H1 (cell line): ENCODE data around the gene CXCL16. TPM values are rescaled to one million over a fixed set of nuclear protein-coding genes. Genes with fewer than 3 reads are reported as not detected.

Experiments
- CTCF ChIA-PET: fragments of 300-600 bp; sonication (Branson Sonifier 250); formaldehyde crosslinking; loops from one replicate; lab custom pipeline; 2021; ENCODE audit not compliant: partially characterized antibody; lab: Charles Lee
- POLR2A ChIA-PET: fragments of 300-600 bp; sonication (Branson Sonifier 250); formaldehyde crosslinking; loops from one replicate; lab custom pipeline; 2021; ENCODE audit warnings: inconsistent platforms; ENCODE audit not compliant: partially characterized antibody; lab: Charles Lee
- DNase-seq, 2 experiments: peaks; one replicate each; pipeline versions ENCODE4 v3.0.0 to v3.0.0-alpha.2; 2010 to 2022; ENCODE audit warnings: low spot score in 2 of 2, low read depth in 1 of 2, mixed read lengths in 1 of 2
- FAIRE-seq: peaks from 2 replicates; lab custom pipeline; 2011; peaks lifted over from hg19 to GRCh38; lab: Jason Lieb, UNC
- H2AFZ ChIP-seq: 2 replicates; pipeline ENCODE4 v1.8.1; 2012; ENCODE audit warnings: low read length, inconsistent platforms
- H2AK5ac ChIP-seq: 2 replicates; pipeline ENCODE4 v1.6.1; 2013; ENCODE audit warnings: low read depth, low read length
- H2BK120ac ChIP-seq: replicated peaks from 2 replicates; pipeline ENCODE3; 2013; ENCODE audit warnings: low read depth, low read length, inconsistent platforms
- H2BK12ac ChIP-seq: 2 replicates; pipeline ENCODE4 v1.6.1; 2013; ENCODE audit warnings: low read depth, low read length
- H2BK15ac ChIP-seq: 2 replicates; pipeline ENCODE4 v1.6.1; 2013; ENCODE audit warnings: low read length
- H2BK20ac ChIP-seq: 2 replicates; pipeline ENCODE4 v1.6.1; 2013; ENCODE audit warnings: low read length
- H2BK5ac ChIP-seq: 2 replicates; pipeline ENCODE4 v1.6.1; 2013; ENCODE audit warnings: low read depth, low read length
- H3K14ac ChIP-seq: 2 replicates; pipeline ENCODE4 v1.6.1; 2013; ENCODE audit warnings: inconsistent platforms; ENCODE audit not compliant: insufficient read length
- H3K18ac ChIP-seq: 2 replicates; pipeline ENCODE4 v1.6.1; 2013; ENCODE audit warnings: low read length; ENCODE audit errors: extremely low read depth
- H3K23ac ChIP-seq: 2 replicates; pipeline ENCODE4 v1.6.1; 2013; ENCODE audit warnings: inconsistent platforms; ENCODE audit not compliant: insufficient read length
- H3K23me2 ChIP-seq: 2 replicates; pipeline ENCODE4 v1.6.1; 2013; ENCODE audit warnings: low read depth, low read length
- H3K27ac ChIP-seq: 2 replicates; pipeline ENCODE4 v1.6.1; 2011; ENCODE audit warnings: low read depth, low read length, inconsistent platforms
- H3K27me3 ChIP-seq, 4 experiments: replicated peaks in 1 of 4; 1 replicate in 1 of 4; 2 replicates in 3 of 4; pipeline versions ENCODE4 v1.6.1 to v1.8.1; 2011 to 2013; ENCODE audit warnings: low read length in 3 of 4, mild to moderate bottlenecking in 3 of 4, inconsistent platforms in 2 of 4, mixed read lengths in 2 of 4, moderate library complexity in 1 of 4; ENCODE audit not compliant: control insufficient read depth in 3 of 4, insufficient read depth in 3 of 4; ENCODE audit errors: extremely low read depth in 1 of 4
- H3K36me3 ChIP-seq, 4 experiments: 2 replicates each; pipeline versions ENCODE4 v1.6.1 to v1.8.1; 2011 to 2013; ENCODE audit warnings: mild to moderate bottlenecking in 4 of 4, low read length in 3 of 4, moderate library complexity in 2 of 4, control low read depth in 1 of 4, inconsistent platforms in 1 of 4; ENCODE audit not compliant: insufficient read depth in 4 of 4, control insufficient read depth in 2 of 4
- H3K4ac ChIP-seq: replicated peaks from 2 replicates; pipeline ENCODE3; 2013; ENCODE audit warnings: low read length, low read depth, mixed read lengths, inconsistent platforms; ENCODE audit not compliant: insufficient read length
- H3K4me1 ChIP-seq, 4 experiments: replicated peaks in 1 of 4; 1 replicate in 1 of 4; 2 replicates in 3 of 4; pipeline versions ENCODE4 v1.6.1 to v1.8.1; 2011 to 2013; ENCODE audit warnings: low read length in 3 of 4, inconsistent platforms in 2 of 4, mixed read lengths in 1 of 4; ENCODE audit not compliant: insufficient read depth in 4 of 4, control insufficient read depth in 3 of 4
- H3K4me2 ChIP-seq, 2 experiments: 2 replicates each; pipeline versions ENCODE4 v1.6.1 to v1.8.1; 2011 to 2013; ENCODE audit warnings: low read depth in 2 of 2, low read length in 2 of 2, control low read depth in 1 of 2, inconsistent platforms in 1 of 2, mild to moderate bottlenecking in 1 of 2; ENCODE audit not compliant: insufficient read depth in 1 of 2
- H3K4me3 ChIP-seq, 4 experiments: fragments of 200-600, 300-600 bp in 1 of 4; sonication (generic), shearing (Covaris generic), sonication (Bioruptor Twin) in 1 of 4; 2 replicates each; pipeline versions ENCODE4 v1.5.1 to v1.8.1; 2011 to 2016; ENCODE audit warnings: low read length in 4 of 4, low read depth in 3 of 4, control low read depth in 2 of 4, inconsistent platforms in 2 of 4, mild to moderate bottlenecking in 2 of 4, mixed read lengths in 1 of 4, moderate library complexity in 1 of 4; ENCODE audit not compliant: insufficient read depth in 2 of 4; ENCODE audit errors: extremely low read depth in 1 of 4
- H3K56ac ChIP-seq: replicated peaks from 2 replicates; pipeline ENCODE3; 2013; ENCODE audit warnings: low read depth, mild to moderate bottlenecking, mixed read lengths, low read length, inconsistent platforms; ENCODE audit not compliant: insufficient read length
- H3K79me1 ChIP-seq: 2 replicates; pipeline ENCODE4 v1.6.1; 2013; ENCODE audit warnings: low read depth, low read length, control low read depth
- H3K79me2 ChIP-seq, 2 experiments: 2 replicates each; pipeline versions ENCODE4 v1.6.1 to v1.8.1; 2012 to 2013; ENCODE audit warnings: low read length in 2 of 2, mild to moderate bottlenecking in 2 of 2, inconsistent platforms in 1 of 2; ENCODE audit not compliant: insufficient read depth in 2 of 2, control insufficient read depth in 1 of 2
- H3K9ac ChIP-seq, 4 experiments: replicated peaks in 1 of 4; 1 replicate in 1 of 4; 2 replicates in 3 of 4; pipeline versions ENCODE4 v1.6.1 to v1.8.1; 2011 to 2013; ENCODE audit warnings: low read depth in 3 of 4, low read length in 3 of 4, control low read depth in 2 of 4, mild to moderate bottlenecking in 2 of 4, moderate library complexity in 2 of 4, inconsistent platforms in 1 of 4; ENCODE audit errors: extremely low read depth in 1 of 4
- H3K9me3 ChIP-seq, 2 experiments: 2 replicates each; pipeline versions ENCODE4 v1.6.1 to v1.8.1; 2012 to 2013; ENCODE audit warnings: mild to moderate bottlenecking in 2 of 2, moderate library complexity in 2 of 2, control low read depth in 1 of 2, inconsistent platforms in 1 of 2, low read depth in 1 of 2, low read length in 1 of 2, mixed read lengths in 1 of 2; ENCODE audit not compliant: insufficient read depth in 2 of 2
- H4K20me1 ChIP-seq, 2 experiments: replicated peaks in 1 of 2; 2 replicates each; pipeline versions ENCODE3 to v1.8.1; 2011 to 2013; ENCODE audit warnings: inconsistent platforms in 2 of 2, low read length in 2 of 2, mild to moderate bottlenecking in 1 of 2; ENCODE audit not compliant: insufficient read depth in 2 of 2, control insufficient read depth in 1 of 2
- H4K5ac ChIP-seq: 2 replicates; pipeline ENCODE4 v1.6.1; 2013; ENCODE audit warnings: low read length, low read depth, mixed read lengths, inconsistent platforms; ENCODE audit not compliant: insufficient read length
- H4K8ac ChIP-seq: 2 replicates; pipeline ENCODE4 v1.8.0; 2013; ENCODE audit warnings: mild to moderate bottlenecking, moderate library complexity, low read length, inconsistent platforms; ENCODE audit not compliant: insufficient read depth; ENCODE audit errors: extremely low read depth
- H4K91ac ChIP-seq: replicated peaks from 2 replicates; pipeline ENCODE3; 2013; ENCODE audit warnings: low read length, mixed read lengths, inconsistent platforms; ENCODE audit not compliant: insufficient read length
- BACH1 ChIP-seq: IDR thresholded peaks from 2 replicates; pipeline ENCODE4 v1.6.1; 2012; ENCODE audit warnings: low read length, improper control_type of control experiment
- CEBPB ChIP-seq: IDR thresholded peaks from 2 replicates; pipeline ENCODE4 v1.6.1; 2012; ENCODE audit warnings: low read depth, low read length
- CHD1 ChIP-seq: IDR thresholded peaks from 2 replicates; pipeline ENCODE4 v1.6.1; 2012; ENCODE audit warnings: low read depth, low read length, improper control_type of control experiment
- EGR1 ChIP-seq: IDR thresholded peaks from 2 replicates; pipeline ENCODE4 v1.6.1; 2011; ENCODE audit warnings: low read depth, low read length, borderline replicate concordance
- EZH2 ChIP-seq: fragments of 200-600 bp; sonication (generic); IDR thresholded peaks from 2 replicates; pipeline ENCODE4 v1.7.1; 2012; ENCODE audit warnings: low read depth, mild to moderate bottlenecking, moderate library complexity, low read length, inconsistent platforms; ENCODE audit not compliant: severe bottlenecking
- HDAC6 ChIP-seq: IDR thresholded peaks from one replicate; pipeline ENCODE4 v1.7.1; 2012; ENCODE audit warnings: low read depth, mild to moderate bottlenecking, inconsistent platforms, low read length, moderate library complexity
- MAFK ChIP-seq: IDR thresholded peaks from 2 replicates; pipeline ENCODE4 v1.6.1; 2012; ENCODE audit warnings: low read depth, mild to moderate bottlenecking, improper control_type of control experiment, low read length
- NANOG ChIP-seq: IDR thresholded peaks from 2 replicates; pipeline ENCODE4 v1.6.1; 2011; ENCODE audit warnings: low read length, low read depth, mild to moderate bottlenecking, inconsistent platforms; ENCODE audit not compliant: insufficient read depth, poor library complexity, severe bottlenecking
- NRF1 ChIP-seq: IDR thresholded peaks from 2 replicates; pipeline ENCODE4 v1.6.1; 2011; ENCODE audit warnings: mild to moderate bottlenecking, low read depth, low read length, improper control_type of control experiment
- POLR2A ChIP-seq, 2 experiments: IDR thresholded peaks; 1 replicate in 1 of 2; 2 replicates in 1 of 2; pipeline ENCODE4 v1.6.1; 2011; ENCODE audit warnings: low read depth in 2 of 2, low read length in 2 of 2, mild to moderate bottlenecking in 2 of 2; ENCODE audit errors: control extremely low read depth in 1 of 2
- RNF2 ChIP-seq: fragments of 200-900, 300-1000 bp; sonication (generic); IDR thresholded peaks from 2 replicates; pipeline ENCODE4 v1.7.1; 2016; ENCODE audit warnings: borderline replicate concordance, low read depth, mild to moderate bottlenecking, antibody characterized with exemption, low read length; ENCODE audit not compliant: poor library complexity, severe bottlenecking; ENCODE audit errors: missing control alignments
- SIX5 ChIP-seq: IDR thresholded peaks from 2 replicates; pipeline ENCODE4 v1.6.1; 2011; ENCODE audit warnings: mild to moderate bottlenecking, low read depth, low read length
- SRF ChIP-seq: IDR thresholded peaks from 2 replicates; pipeline ENCODE4 v1.6.1; 2011; ENCODE audit warnings: mild to moderate bottlenecking, low read depth, low read length, moderate library complexity
- TEAD4 ChIP-seq: IDR thresholded peaks from 2 replicates; pipeline ENCODE4 v1.6.1; 2012; ENCODE audit warnings: low read depth, low read length, inconsistent platforms, mixed read lengths
- YY1 ChIP-seq: IDR thresholded peaks from 2 replicates; pipeline ENCODE4 v1.6.1; 2011; ENCODE audit warnings: low read depth, mild to moderate bottlenecking, low read length
- WGBS, 2 experiments: shearing (Covaris generic) in 1 of 2; methylation state at CpG; one replicate each; pipeline versions ENCODE4 v1.1.6 to v1.1.7; 2013 to 2015; ENCODE audit warnings: low lambda C conversion rate in 2 of 2, mixed read lengths in 2 of 2, inconsistent platforms in 1 of 2, low coverage in 1 of 2, missing lambda C conversion rate in 1 of 2; ENCODE audit not compliant: insufficient replicate concordance in 2 of 2, insufficient coverage in 1 of 2, insufficient read length in 1 of 2; ENCODE audit errors: extremely low coverage in 1 of 2, missing lambda C conversion rate in 1 of 2; 5-methylcytosine and 5-hydroxymethylcytosine counted together
- polyA plus RNA-seq, 7 experiments: library from polyadenylated mRNA; depleted of rRNA in 3 of 7; stranded (reverse) in 5 of 7; unstranded in 2 of 7; fragments of >200 nt in 5 of 7; fragments of 200-250 nt in 2 of 7; gene quantifications; 1 replicate in 5 of 7; 2 replicates in 1 of 7; 4 replicates in 1 of 7; pipeline versions ENCODE4 v1.2.1 to v1.2.3, GENCODE V29; 2011 to 2013; ENCODE audit warnings: missing spikeins in 2 of 7, mixed read lengths in 2 of 7
- total RNA-seq: library from RNA; stranded (reverse); fragmentation: NEBNext Ultra II Directional; extraction: Animal tissue kit (Norgen Biotek cat#: 25700); gene quantifications from 2 replicates; pipeline ENCODE4 v1.2.1, GENCODE V29; 2021

CXCL16 gene
- total and polyA plus RNA-seq, 2 of the 8 experiments (the other 6 are each of a cell fraction or from before 2014, with no cell fraction given) = 3.5 to 4.8 TPM

DNA sequence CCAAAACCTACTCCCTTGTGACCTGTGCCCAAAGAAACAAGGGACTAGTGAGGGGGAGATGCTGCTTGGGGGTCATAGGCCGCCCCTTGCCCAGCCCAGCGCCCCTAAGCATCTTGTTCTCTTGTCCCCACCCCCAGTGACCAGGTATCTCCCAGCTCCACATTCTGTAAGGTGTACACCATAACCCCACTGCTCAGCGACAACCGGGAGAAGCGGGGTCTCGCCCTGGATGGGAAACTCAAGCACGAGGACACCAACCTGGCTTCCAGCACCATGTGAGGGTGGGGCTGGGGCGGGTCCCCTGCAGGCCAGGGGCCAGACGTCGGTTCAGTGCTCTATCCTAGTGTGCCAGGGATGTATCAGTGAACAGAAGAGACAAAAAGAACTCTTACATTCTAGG lies 20.6 kb downstream of the CXCL16 start:
- Histone ChIP-seq H3K36me3 (peaks cover 0 to 36% (median 18%) of the 10 kb centered on the region in 4 experiments; a peak in 7 of 8 replicates), H3K9ac (no peak overlapping the region), H2BK5ac (no peak overlapping the region), H2AK5ac (no peak overlapping the region), H3K4me1 (no peaks in the 10 kb centered on the region), H3K23ac (no peak overlapping the region), H3K9me3 (no peaks in the 10 kb centered on the region), H4K8ac (no peak overlapping the region), H3K18ac (no peak overlapping the region), H3K4me2 (no peak overlapping the region), H2BK12ac (no peak overlapping the region), H3K79me2 (0 out of 4 replicates have a peak, but pooled peaks cover 0 to 2% of the 10 kb centered on the region in 2 experiments), H3K23me2 (no peaks in the 10 kb centered on the region), H3K14ac (no peak overlapping the region), H3K4ac (no peak overlapping the region), H3K4me3 (no peak overlapping the region), H4K91ac (no peak overlapping the region), H2AFZ (no peak overlapping the region), H3K27me3 (no peaks in the 10 kb centered on the region), H4K5ac (no peak overlapping the region), H2BK120ac (no peak overlapping the region), H3K79me1 (no peaks in the 10 kb centered on the region; the same call in 1 of the 2 replicates), H2BK15ac (no peak overlapping the region), H4K20me1 (no peaks in the 10 kb centered on the region), H3K27ac (no peak overlapping the region), H2BK20ac (no peak overlapping the region), H3K56ac (no peak overlapping the region)
- no peak for DNase-seq
- WGBS, 2 experiments = 89% methylated on average over 9 of the region's 10 CpGs; no CpG with 5 or more reads in 1 of the 2 experiments
- ChIA-PET POLR2A (interaction anchor here (1.2 to 2.1 kb wide), 2 partner anchors 11 to 253 kb away, joined by 3 to 7 read pairs; no protein-coding TSS in a partner anchor), CTCF (no interaction called here)
- FAIRE-seq = no peak
- TF ChIP-seq MAFK (no peak), TEAD4 (no peak), POLR2A (IDR thresholded peaks at IDR 0.05; ENCODE audit: control extremely low read depth in 1 of 2, low read depth in 2 of 2, low read length in 2 of 2) (no peak), RNF2 (no peak), EGR1 (no peak), CEBPB (no peak), BACH1 (no peak), NRF1 (no peak), NANOG (no peak), EZH2 (no peak), SIX5 (no peak), CHD1 (no peak), SRF (no peak), HDAC6 (no peak), YY1 (no peak)
